A673 (cell line): Measurements from ENCODE around the gene TCERG1L.

Experiments used
- CTCF ChIP-seq: fragments of 300-800, 200-600 bp; sonication (generic); conservative IDR thresholded peaks from 2 replicates; pipeline ENCODE4 v1.5.1; 2017; ENCODE audit warnings: low read depth, mild to moderate bottlenecking, antibody characterized with exemption, low read length, moderate library complexity, mixed read lengths
- EZH2 ChIP-seq: fragments of 200-600 bp; sonication (generic); IDR thresholded peaks from 2 replicates; pipeline ENCODE4 v1.6.1; 2017; ENCODE audit warnings: borderline replicate concordance, low read depth, mild to moderate bottlenecking, mixed read lengths, antibody characterized with exemption, low read length; ENCODE audit not compliant: poor library complexity, severe bottlenecking

GRCh38 chr10:131346456-131346855 is 34.9 kb upstream of the TCERG1L start:
- TF ChIP-seq CTCF (no peak), EZH2 (no peak)
